ENCODE data around the gene SLC48A1. TPM values are rescaled to one million over a fixed set of nuclear protein-coding genes. Genes with fewer than 3 reads are reported as not detected.

Gene SLC48A1
- total and polyA plus RNA-seq, 3 donors from 2014 or later: 21.0 to 32.0 (median 25.5) TPM

DNA sequence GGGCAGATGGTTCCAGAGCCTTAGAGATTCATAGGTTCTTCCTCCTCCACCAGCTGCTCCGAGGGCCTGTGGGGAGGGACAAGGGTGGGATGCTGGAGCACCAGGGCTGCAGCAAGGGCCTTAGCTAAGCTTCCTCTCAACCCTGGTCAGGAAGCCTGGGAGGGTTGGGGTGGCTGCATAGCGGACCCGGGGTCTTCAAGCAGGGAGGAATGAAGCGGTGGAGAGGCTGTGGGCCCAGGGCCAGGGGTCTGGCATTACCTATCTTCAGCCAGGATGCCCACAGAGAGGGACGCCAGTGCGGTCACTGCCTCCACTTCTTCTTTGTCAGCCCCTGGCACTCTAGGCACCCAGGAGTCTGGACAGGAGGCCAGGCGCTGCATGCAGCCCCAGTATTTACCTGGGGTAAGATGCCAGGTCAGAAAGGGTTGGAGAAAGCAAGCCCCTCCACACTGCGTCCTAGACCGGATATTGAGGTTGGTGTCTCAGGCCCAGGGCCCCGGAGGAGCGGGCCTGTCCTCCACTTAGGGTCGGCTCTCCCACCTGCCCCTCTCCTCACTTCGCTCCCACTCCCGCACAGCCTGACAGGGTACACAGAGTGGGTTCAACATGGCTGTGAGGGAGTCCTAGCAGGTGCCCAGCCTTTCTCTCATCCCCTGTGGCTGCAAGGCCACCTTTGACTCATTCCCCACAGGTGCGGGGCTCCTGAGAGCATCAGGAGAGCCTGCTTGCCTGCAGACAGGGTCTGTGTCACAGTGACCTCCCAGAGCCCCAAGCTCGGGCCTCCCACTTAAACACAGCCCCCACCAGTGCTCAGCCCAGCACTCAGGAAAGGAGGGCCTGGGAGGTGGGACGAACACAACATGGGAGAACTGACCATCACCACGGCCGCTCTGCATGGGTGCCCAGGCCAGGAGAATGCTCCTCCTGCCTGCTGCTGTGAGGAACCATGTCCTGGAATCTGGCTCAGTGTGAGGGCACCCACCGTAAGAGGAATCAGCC, 11.1 kb downstream of the SLC48A1 start:
- Histone ChIP-seq H3K4me1 (peaks cover 4% of the 10 kb centered on the region), H3K36me3 (ENCODE audit: low read depth, missing control alignments) (no peaks in the 10 kb centered on the region), H3K9me3 (no peaks in the 10 kb centered on the region), H3K27me3 (no peaks in the 10 kb centered on the region), H3K27ac (no peak overlapping the region), H3K4me3 (no peak overlapping the region)
- intact Hi-C loops (cut with DNase I; ENCODE audit: low total_unique reads): no loop called here
- no peak for TF ChIP-seq POLR2A (IDR thresholded peaks at IDR 0.05)
- TF ChIP-seq, protein P1, sequence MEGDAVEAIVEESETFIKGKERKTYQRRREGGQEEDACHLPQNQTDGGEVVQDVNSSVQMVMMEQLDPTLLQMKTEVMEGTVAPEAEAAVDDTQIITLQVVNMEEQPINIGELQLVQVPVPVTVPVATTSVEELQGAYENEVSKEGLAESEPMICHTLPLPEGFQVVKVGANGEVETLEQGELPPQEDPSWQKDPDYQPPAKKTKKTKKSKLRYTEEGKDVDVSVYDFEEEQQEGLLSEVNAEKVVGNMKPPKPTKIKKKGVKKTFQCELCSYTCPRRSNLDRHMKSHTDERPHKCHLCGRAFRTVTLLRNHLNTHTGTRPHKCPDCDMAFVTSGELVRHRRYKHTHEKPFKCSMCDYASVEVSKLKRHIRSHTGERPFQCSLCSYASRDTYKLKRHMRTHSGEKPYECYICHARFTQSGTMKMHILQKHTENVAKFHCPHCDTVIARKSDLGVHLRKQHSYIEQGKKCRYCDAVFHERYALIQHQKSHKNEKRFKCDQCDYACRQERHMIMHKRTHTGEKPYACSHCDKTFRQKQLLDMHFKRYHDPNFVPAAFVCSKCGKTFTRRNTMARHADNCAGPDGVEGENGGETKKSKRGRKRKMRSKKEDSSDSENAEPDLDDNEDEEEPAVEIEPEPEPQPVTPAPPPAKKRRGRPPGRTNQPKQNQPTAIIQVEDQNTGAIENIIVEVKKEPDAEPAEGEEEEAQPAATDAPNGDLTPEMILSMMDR (IDR thresholded peaks at IDR 0.05): no peak
- 79 to 84% methylated on average over 8 to 20 of the region's 20 CpGs for WGBS, 2 donors
- no peak for DNase-seq

DNA sequence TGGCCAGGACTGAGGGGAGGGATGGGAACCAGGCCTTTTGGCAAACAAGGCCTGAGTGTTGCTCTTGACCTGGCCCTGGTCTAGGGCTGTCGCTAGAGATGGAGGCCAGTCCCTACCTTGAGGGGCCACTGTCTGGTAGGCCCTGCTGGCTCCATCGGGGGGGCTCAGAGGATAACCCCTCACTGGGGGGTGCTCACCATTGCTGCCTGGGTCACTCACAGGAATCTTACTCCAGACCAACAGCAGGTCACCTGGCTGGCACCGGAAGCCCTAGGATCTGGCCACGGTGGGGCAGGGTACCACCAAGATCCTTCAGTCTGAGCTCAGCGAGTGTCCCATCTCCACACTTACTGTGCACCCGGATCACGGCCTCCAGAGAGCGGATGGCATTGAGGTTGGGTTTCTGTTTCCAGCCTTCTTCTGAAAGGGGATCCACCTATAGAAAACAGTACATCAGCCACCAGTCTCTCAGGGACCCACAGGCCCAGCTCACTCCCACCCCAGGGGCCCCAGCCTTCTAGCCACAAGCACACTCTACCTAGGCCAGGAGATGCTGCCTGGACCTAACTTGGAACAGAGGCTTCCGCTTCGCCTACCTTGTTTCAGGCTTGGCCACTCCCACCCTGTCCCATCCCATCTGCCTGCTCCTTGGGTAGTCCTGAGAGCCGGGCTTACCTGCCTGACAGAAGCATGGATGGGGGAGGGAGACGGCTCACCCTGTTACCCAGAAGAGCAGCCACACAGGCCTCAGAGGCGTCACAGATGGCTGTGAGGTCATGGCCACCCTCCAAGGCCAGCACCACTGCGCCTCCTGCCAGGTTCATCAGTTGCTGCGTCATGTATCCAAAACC, 12.2 kb downstream of the SLC48A1 start:
- Histone ChIP-seq H3K4me3 (no peak overlapping the region), H3K36me3 (ENCODE audit: low read depth, missing control alignments) (no peaks in the 10 kb centered on the region), H3K27me3 (no peaks in the 10 kb centered on the region), H3K9me3 (no peaks in the 10 kb centered on the region), H3K27ac (peak overlapping the region in 1 of 2 donors; percentile 60), H3K4me1 (peaks cover 4% of the 10 kb centered on the region)
- 69 to 74% methylated on average over 7 to 14 of the region's 15 CpGs for WGBS, 2 donors
- TF ChIP-seq, protein P1 (IDR thresholded peaks at IDR 0.05): no peak
- TF ChIP-seq POLR2A (IDR thresholded peaks at IDR 0.05): no peak
- no peak for DNase-seq
- intact Hi-C loops (cut with DNase I; ENCODE audit: low total_unique reads): no loop called here

DNA sequence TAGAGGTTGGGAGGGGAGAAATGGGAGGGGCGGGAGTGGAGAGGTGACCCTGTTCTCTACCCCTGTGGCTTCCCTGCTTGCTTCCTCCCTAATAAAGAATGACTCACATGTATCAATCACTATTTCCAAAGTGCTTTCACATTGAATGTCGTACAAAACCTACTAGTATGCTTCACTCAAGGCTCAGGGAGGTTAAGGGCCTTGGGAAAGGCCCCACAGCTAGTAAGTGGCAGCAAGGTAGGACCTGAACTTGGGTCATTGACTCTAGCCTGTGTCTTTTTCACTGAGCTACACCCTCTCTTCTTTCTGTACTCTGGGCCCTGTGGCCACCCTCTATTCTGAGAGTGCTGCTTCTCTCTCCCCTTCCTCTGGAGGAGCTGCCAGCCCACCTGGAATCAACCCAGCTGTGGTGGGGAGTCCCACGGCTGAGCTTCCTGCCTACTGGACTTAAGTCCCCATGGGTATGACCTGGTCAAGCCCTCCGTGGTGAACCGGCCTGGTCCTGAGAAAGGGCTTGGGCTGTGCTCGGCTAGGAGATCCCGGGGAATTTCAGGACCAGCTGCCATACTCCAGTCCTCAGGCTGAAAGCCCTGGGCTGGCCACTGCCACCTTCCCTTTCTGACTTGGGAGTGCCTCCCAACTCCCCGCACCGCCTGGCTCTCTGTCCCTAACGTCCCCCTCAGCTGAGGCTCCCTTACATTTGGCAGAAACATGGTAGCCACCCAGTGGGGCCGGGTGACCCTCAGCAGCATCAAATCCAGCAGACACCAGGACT, 13.0 kb downstream of the SLC48A1 start:
- intact Hi-C loops (cut with DNase I; ENCODE audit: low total_unique reads): no loop called here
- Histone ChIP-seq H3K9me3 (no peaks in the 10 kb centered on the region), H3K27ac (peak overlapping the region in 1 of 2 donors; percentile 60), H3K36me3 (ENCODE audit: low read depth, missing control alignments) (no peaks in the 10 kb centered on the region), H3K4me3 (no peak overlapping the region), H3K4me1 (peaks cover 4% of the 10 kb centered on the region), H3K27me3 (no peaks in the 10 kb centered on the region)
- 65 to 87% methylated on average over 6 to 11 of the region's 11 CpGs for WGBS, 2 donors
- TF ChIP-seq, protein P1 (IDR thresholded peaks at IDR 0.05): no peak
- no peak for TF ChIP-seq POLR2A (IDR thresholded peaks at IDR 0.05)
- DNase-seq: no peak

DNA sequence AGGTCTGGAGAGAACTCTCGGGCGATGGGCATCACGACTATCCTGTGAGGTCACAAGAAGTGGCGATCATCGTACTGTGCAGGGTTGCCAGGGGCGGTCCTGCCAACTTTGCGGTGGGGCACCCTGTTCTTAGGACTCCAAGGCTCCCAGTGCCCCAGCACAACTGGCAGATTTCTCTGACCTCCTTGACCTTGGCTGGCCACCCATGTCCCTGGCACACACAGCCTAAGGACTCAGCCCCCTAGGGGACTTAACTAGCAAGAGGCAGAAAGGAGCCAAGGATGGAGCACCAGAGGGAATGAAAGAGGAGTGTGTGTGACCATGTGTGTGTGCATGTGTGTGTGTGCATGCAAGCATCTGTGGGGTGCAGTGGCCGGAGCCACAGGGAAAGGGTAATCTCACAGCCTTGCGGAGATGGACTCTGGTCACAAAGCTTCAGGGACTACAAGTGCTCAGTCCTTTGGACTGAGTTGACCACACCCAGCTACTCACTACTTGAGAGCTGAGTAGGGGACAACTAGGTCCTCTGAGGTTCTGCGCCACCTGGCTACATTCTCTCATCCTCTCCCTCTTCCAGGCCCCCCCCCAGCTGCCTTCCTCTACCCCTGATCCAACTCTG, 13.7 kb downstream of the SLC48A1 start:
- no peak for TF ChIP-seq POLR2A (IDR thresholded peaks at IDR 0.05)
- TF ChIP-seq, protein P1 (IDR thresholded peaks at IDR 0.05): no peak
- WGBS, 2 donors: 85 to 95% methylated on average over 9 to 10 of the region's 10 CpGs
- no peaks in the 10 kb centered on the region for H3K36me3 ChIP-seq (ENCODE audit: low read depth, missing control alignments)
- H3K4me1 ChIP-seq: peaks cover 4% of the 10 kb centered on the region
- peak overlapping the region in 1 of 2 donors; percentile 60 for H3K27ac ChIP-seq
- DNase-seq: no peak
- no peaks in the 10 kb centered on the region for H3K27me3 ChIP-seq
- no peak overlapping the region for H3K4me3 ChIP-seq
- intact Hi-C loops (cut with DNase I; ENCODE audit: low total_unique reads): no loop called here
- no peaks in the 10 kb centered on the region for H3K9me3 ChIP-seq
